Left lung (tissue), 10 donors: ENCODE data around the gene HOXD10. TPM values are rescaled to one million over a fixed set of nuclear protein-coding genes. Genes with fewer than 3 reads are reported as not detected.

ENCODE experiments used
- ATAC-seq: fragments of 200-7000 bp; cut with Tn5 transposase; one replicate; pipeline ENCODE4 v1.9.1; 2020; ENCODE audit warnings: moderate library complexity
- DNase-seq, 4 donors: peaks; one replicate each; pipeline ENCODE4 v3.0.0-alpha.2; 2013 to 2020
- H3K27ac ChIP-seq, 2 donors: fragments of 200-600 bp; sonication (generic) in 1 of 2; one replicate each; pipeline versions ENCODE4 v1.5.0 to v1.8.0; 2020 to 2021
- H3K27me3 ChIP-seq, 2 donors: fragments of 200-600 bp; sonication (generic) in 1 of 2; one replicate each; pipeline versions ENCODE4 v1.5.0 to v1.8.0; 2020 to 2021
- H3K36me3 ChIP-seq, 2 donors: fragments of 200-600 bp; sonication (generic) in 1 of 2; one replicate each; pipeline versions ENCODE4 v1.5.0 to v1.8.0; 2020 to 2021
- H3K4me1 ChIP-seq, 2 donors: fragments of 200-600 bp; one replicate each; pipeline ENCODE4 v1.8.0; 2021
- H3K4me3 ChIP-seq, 2 donors: fragments of 200-600 bp; sonication (generic) in 1 of 2; one replicate each; pipeline versions ENCODE4 v1.5.0 to v1.8.0; 2020 to 2021; ENCODE audit warnings: mild to moderate bottlenecking in 1 of 2
- H3K9me3 ChIP-seq, 2 donors: fragments of 200-600 bp; sonication (generic) in 1 of 2; one replicate each; pipeline versions ENCODE4 v1.5.0 to v1.8.0; 2020 to 2021
- intact Hi-C, 2 donors: fragments of 100-400 bp; cut with DNase I; formaldehyde crosslinking; loops; one replicate each; pipeline versions ENCODE4 v1.11.2 to v1.14.2; 2022
- polyA plus RNA-seq, 6 donors: library from polyadenylated mRNA; unstranded; fragments of 120-200 nt; gene quantifications; one replicate each; pipeline ENCODE4 v1.2.1, GENCODE V29; 2013; ENCODE audit not compliant: insufficient read length in 6 of 6
- total RNA-seq, 2 donors: library from RNA; stranded (reverse); fragmentation: NEBNext Ultra II Directional; extraction: Animal tissue kit (Norgen Biotek cat#: 25700); gene quantifications; one replicate each; pipeline ENCODE4 v1.2.1, GENCODE V29; 2021
- TF ChIP-seq, protein P1 (sequence below), 2 donors: fragments of 200-600 bp; sonication (generic) in 1 of 2; IDR thresholded peaks; one replicate each; pipeline versions ENCODE4 v1.5.0 to v1.8.0; 2021; ENCODE audit warnings: antibody characterized with exemption in 2 of 2
- donor health status: DM: no; HTN: yes; CAD: no.
- donor health status: DM: no; HTN: no; CAD: no.

The HOXD10 gene
- total and polyA plus RNA-seq, 8 donors, result 0.31 to 1.5 (median 0.44) TPM; not detected in 2

DNA sequence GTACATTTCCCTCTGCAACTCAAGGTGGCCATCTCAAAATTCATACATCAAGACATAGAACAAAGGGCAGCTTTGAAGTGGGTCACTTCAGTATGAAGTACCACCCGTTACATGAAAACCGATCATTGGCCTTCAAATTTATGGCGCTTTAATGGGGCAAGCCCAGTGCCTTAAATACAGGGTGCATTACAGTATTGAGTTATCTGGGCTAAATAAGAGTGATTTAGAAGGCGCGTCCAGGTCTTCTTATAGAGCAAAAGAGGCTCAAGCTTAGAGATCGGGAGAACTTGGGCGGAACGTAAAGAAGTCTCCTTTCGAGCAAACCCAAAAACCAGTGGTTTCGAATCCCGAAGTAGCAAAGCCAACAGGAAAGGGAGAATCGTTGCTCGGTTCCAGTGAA is 47.6 kb downstream of the HOXD10 start:
- Histone ChIP-seq H3K9me3 (no peaks in the 10 kb centered on the region), H3K4me3 (no peak overlapping the region), H3K27ac (no peak overlapping the region), H3K36me3 (no peaks in the 10 kb centered on the region), H3K27me3 (peaks cover 88 to 100% of the 10 kb centered on the region in 2 donors), H3K4me1 (peaks cover 0 to 14% of the 10 kb centered on the region in 2 donors)
- ATAC-seq (no peak), DNase-seq (no peak)
- intact Hi-C loops, result no loop called here
- TF ChIP-seq, protein P1, sequence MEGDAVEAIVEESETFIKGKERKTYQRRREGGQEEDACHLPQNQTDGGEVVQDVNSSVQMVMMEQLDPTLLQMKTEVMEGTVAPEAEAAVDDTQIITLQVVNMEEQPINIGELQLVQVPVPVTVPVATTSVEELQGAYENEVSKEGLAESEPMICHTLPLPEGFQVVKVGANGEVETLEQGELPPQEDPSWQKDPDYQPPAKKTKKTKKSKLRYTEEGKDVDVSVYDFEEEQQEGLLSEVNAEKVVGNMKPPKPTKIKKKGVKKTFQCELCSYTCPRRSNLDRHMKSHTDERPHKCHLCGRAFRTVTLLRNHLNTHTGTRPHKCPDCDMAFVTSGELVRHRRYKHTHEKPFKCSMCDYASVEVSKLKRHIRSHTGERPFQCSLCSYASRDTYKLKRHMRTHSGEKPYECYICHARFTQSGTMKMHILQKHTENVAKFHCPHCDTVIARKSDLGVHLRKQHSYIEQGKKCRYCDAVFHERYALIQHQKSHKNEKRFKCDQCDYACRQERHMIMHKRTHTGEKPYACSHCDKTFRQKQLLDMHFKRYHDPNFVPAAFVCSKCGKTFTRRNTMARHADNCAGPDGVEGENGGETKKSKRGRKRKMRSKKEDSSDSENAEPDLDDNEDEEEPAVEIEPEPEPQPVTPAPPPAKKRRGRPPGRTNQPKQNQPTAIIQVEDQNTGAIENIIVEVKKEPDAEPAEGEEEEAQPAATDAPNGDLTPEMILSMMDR (IDR thresholded peaks at IDR 0.05), result no peak

DNA sequence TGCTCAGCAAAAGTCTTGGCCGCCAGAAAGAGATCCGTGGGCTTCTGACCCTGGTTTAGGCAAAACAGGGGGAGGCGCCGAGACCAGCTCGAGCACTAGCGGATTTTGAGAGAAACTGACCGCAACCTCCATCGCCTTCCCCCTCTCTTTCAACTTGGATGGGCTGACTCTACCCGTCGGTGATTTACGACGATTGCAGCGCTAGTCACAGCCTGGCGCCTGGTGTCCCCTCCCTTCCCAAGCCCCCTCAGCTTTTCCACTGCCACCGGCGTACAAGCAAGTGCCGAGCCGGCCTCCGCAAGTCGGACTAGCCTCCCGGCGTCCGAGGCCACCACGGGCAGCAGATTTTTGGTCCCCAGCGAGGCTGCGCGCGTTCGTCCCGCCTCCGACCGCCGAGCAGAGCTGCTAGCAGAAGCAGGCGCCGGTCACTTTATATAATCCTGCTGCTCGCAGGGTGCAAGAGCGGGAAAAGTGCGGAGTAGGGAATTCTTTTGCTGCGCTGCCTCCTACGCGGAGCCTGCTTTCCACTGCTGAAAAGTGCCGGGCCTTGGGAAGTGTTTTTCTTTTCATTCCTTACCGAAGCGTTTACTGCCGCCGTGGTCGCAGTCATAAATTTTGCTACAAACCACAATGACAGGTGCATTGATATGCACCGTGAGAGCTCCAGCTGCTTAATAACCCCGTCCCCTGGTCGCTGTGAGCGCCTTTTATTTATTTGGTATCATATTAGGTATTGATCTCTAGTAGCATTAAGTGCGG is 48.2 kb downstream of the HOXD10 start:
- no peaks in the 10 kb centered on the region for H3K36me3 ChIP-seq
- H3K4me1 ChIP-seq, result peaks cover 0 to 10% of the 10 kb centered on the region in 2 donors
- ATAC-seq, result no peak
- no peak overlapping the region for H3K27ac ChIP-seq
- intact Hi-C loops, result no loop called here
- H3K27me3 ChIP-seq, result peaks cover 82 to 100% of the 10 kb centered on the region in 2 donors
- H3K4me3 ChIP-seq, result no peak overlapping the region
- TF ChIP-seq, protein P1 (IDR thresholded peaks at IDR 0.05), result no peak
- no peaks in the 10 kb centered on the region for H3K9me3 ChIP-seq
- DNase-seq, result no peak

DNA sequence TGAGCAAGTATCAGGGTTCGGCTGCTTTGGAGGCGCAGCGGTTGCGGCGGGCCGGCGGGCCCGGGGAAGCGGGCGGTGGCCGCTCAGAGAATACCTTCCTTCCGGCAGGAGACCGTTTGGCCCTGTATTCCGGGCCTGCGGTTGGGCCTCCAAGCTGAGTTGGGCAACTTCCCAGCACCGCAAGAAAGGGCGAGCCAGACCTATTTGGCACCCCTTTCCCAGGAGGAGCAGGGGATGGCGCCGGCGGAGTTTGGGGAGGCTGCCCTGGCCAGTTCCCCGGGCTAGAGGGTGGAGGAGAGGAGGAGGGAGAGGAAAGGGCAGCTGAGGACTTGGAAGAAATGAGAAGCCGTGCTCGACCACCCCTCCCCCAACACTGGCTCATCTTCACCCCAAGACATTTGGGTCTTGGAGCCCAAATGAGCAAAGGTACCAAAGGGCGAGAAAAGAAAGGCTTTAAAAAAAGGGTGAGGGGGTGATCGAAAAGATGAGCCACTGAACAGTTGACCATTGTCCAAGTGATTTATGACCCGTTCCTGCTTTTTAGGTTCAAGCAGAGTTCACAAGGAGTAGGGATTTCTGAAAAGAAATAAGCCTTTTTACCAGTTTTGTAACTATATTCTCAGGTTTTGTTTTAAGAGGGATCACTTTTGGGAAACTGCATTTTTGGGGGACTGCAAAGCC is 48.9 kb downstream of the HOXD10 start:
- ATAC-seq (no peak), DNase-seq (no peak)
- Histone ChIP-seq H3K9me3 (no peaks in the 10 kb centered on the region), H3K27ac (no peak overlapping the region), H3K36me3 (no peaks in the 10 kb centered on the region), H3K4me1 (peaks cover 0 to 4% of the 10 kb centered on the region in 2 donors), H3K4me3 (no peak overlapping the region), H3K27me3 (peaks cover 79 to 100% of the 10 kb centered on the region in 2 donors)
- TF ChIP-seq, protein P1 (IDR thresholded peaks at IDR 0.05), result no peak
- intact Hi-C loops, result no loop called here

DNA sequence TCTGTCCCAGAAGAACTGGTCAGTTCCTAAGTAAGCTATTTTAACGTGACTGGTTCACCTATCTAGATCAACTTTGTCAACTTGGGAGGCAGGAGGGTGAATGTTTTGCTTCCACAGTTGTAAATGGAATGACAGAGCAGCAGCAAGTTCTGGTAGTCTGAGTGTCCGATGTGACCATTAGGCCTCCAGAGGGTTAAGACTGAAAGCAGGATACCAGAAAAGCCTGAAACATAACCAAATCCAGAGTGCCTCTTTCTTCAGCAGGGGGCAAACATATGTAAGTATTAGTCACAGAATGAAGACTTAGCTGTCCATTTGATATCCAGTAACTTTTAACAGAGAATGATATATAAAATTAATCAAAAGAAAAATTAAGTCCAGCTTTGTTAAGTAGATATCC is 49.7 kb downstream of the HOXD10 start:
- peaks cover 79 to 100% of the 10 kb centered on the region in 2 donors for H3K27me3 ChIP-seq

DNA sequence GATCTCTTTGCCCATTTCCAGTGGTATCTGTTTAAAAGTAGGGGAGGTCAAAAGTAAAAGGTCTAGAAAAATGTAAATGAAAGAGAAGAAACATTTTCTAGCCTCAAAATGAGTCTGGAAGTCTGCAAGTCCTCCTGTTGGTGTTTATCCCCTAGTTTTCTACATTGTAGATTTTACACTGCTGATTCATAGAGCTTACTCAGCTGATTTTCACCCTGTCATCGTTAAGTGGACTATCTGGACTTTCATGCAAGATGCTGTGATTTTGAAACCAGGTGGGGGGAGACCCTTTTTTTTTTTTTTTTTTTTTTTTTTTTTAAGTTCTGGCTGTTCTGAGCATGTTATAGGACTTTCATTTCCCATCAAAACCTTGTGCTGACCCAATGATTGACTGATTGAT is 50.8 kb downstream of the HOXD10 start:
- intact Hi-C loops, result no loop called here
- Histone ChIP-seq H3K4me3 (no peak overlapping the region), H3K27me3 (peaks cover 79 to 100% of the 10 kb centered on the region in 2 donors), H3K27ac (no peak overlapping the region), H3K36me3 (no peaks in the 10 kb centered on the region), H3K4me1 (no peaks in the 10 kb centered on the region), H3K9me3 (no peaks in the 10 kb centered on the region)
- no peak for ATAC-seq
- TF ChIP-seq, protein P1 (IDR thresholded peaks at IDR 0.05), result no peak
- no peak for DNase-seq

More for the DNA sequence above, 49.7 kb downstream of the HOXD10 start:
- intact Hi-C loops, result no loop called here
- ATAC-seq (no peak), DNase-seq (no peak)
- Histone ChIP-seq H3K9me3 (no peaks in the 10 kb centered on the region), H3K36me3 (no peaks in the 10 kb centered on the region), H3K4me1 (no peaks in the 10 kb centered on the region), H3K4me3 (no peak overlapping the region), H3K27ac (no peak overlapping the region)
- TF ChIP-seq, protein P1 (IDR thresholded peaks at IDR 0.05), result no peak
